HG02588 (cell line): ENCODE data around the gene DHPS.
"Not testable (repeated sequence)": the region's sequence is repeated elsewhere in the genome, so short reads cannot be mapped to it uniquely, and the experiment has no call there.

Source experiments
- ATAC-seq: cut with Tn5 transposase; IDR thresholded peaks from one replicate; pipeline ENCODE4 v1.9.1; 2021; ENCODE audit warnings: mild to moderate bottlenecking, moderate library complexity; ENCODE audit not compliant: unreplicated experiment

DHPS gene

GRCh38 chr19:12681074-12681987 is at the start of gene DHPS:
TSS of gene DHPS (minus strand) at chr19:12681880. CDS start at chr19:12681766, 114 bp downstream.
- peak; percentile 59 for ATAC-seq

GRCh38 chr19:12731337-12731736 is 49.7 kb upstream of the DHPS start:
- ATAC-seq, result no peak

GRCh38 chr19:12730064-12730463 is 48.4 kb upstream of the DHPS start:
- no peak for ATAC-seq

GRCh38 chr19:12727745-12728433 is 46.2 kb upstream of the DHPS start:
- no peak for ATAC-seq

- no peak for ATAC-seq
Observed at GRCh38 chr19:12726988-12727316, 45.3 kb upstream of the DHPS start.

- not testable (repeated sequence) for ATAC-seq
Observed at GRCh38 chr19:12725612-12726011, 43.9 kb upstream of the DHPS start.

GRCh38 chr19:12723641-12724426 is 42.2 kb upstream of the DHPS start, which contains the start of gene TNPO2:
TSS of gene TNPO2 (minus strand) at chr19:12723932. CDS start at chr19:12720977, 2,955 bp downstream.
- no peak for ATAC-seq

- ATAC-seq, result no peak
Observed at GRCh38 chr19:12723381-12723640, 41.6 kb upstream of the DHPS start.

- ATAC-seq, result peak; percentile 71
Observed at GRCh38 chr19:12722566-12723380, 41.1 kb upstream of the DHPS start.

- ATAC-seq, result peak; percentile 30
Observed at GRCh38 chr19:12721656-12722565, 40.2 kb upstream of the DHPS start.

GRCh38 chr19:12720851-12721655 is 39.4 kb upstream of the DHPS start:
- ATAC-seq, result no peak

GRCh38 chr19:12720296-12720695 is 38.6 kb upstream of the DHPS start:
- ATAC-seq, result no peak

GRCh38 chr19:12715929-12716328 is 34.2 kb upstream of the DHPS start:
- ATAC-seq, result no peak

GRCh38 chr19:12715102-12715501 is 33.4 kb upstream of the DHPS start:
- no peak for ATAC-seq

- ATAC-seq, result not testable (repeated sequence)
Observed at GRCh38 chr19:12713304-12713703, 31.6 kb upstream of the DHPS start.

GRCh38 chr19:12712077-12712476 is 30.4 kb upstream of the DHPS start:
- not testable (repeated sequence) for ATAC-seq

GRCh38 chr19:12711187-12711586 is 29.5 kb upstream of the DHPS start:
- no peak for ATAC-seq

GRCh38 chr19:12708641-12709040 is 27.0 kb upstream of the DHPS start:
- ATAC-seq, result no peak

GRCh38 chr19:12706332-12706718 is 24.6 kb upstream of the DHPS start:
- ATAC-seq, result no peak
